MM.1S (cell line): ENCODE results near the gene MUTYH.

Source experiments
- DNase-seq: peaks from one replicate; pipeline ENCODE4 v3.0.0-alpha.2; 2015
- H2AFZ ChIP-seq: fragments of 300-600 bp; sonication (generic); 2 replicates; pipeline ENCODE4 v1.6.0; 2016; ENCODE audit warnings: antibody characterized with exemption, low read length
- H3F3A ChIP-seq: fragments of 300-600 bp; sonication (generic); 2 replicates; pipeline ENCODE4 v1.6.1; 2016; ENCODE audit warnings: mild to moderate bottlenecking, antibody characterized with exemption, low read length, moderate library complexity, mixed read lengths; ENCODE audit not compliant: insufficient read depth
- H3K27ac ChIP-seq: fragments of 300-600 bp; sonication (generic); 2 replicates; pipeline ENCODE4 v1.5.1; 2016; ENCODE audit warnings: mild to moderate bottlenecking, low read length
- H3K27me3 ChIP-seq: fragments of 300-600 bp; sonication (generic); replicated peaks from 2 replicates; pipeline ENCODE4 v1.6.0; 2016; ENCODE audit warnings: low read length; ENCODE audit not compliant: insufficient read depth
- H3K36me3 ChIP-seq: fragments of 300-600 bp; sonication (generic); replicated peaks from 2 replicates; pipeline ENCODE4 v1.6.1; 2016; ENCODE audit warnings: mild to moderate bottlenecking, low read length, mixed read lengths; ENCODE audit not compliant: insufficient read depth
- H3K4me1 ChIP-seq: fragments of 300-600 bp; sonication (generic); 2 replicates; pipeline ENCODE4 v1.6.1; 2016; ENCODE audit warnings: low read length, mixed read lengths
- H3K4me2 ChIP-seq: fragments of 300-600 bp; sonication (generic); 2 replicates; pipeline ENCODE4 v1.6.0; 2016; ENCODE audit warnings: low read depth, low read length
- H3K4me3 ChIP-seq: fragments of 300-600 bp; sonication (generic); 2 replicates; pipeline ENCODE4 v1.5.1; 2016; ENCODE audit warnings: low read length, mixed read lengths
- H3K79me2 ChIP-seq: fragments of 300-600 bp; sonication (generic); 2 replicates; pipeline ENCODE4 v1.6.1; 2016; ENCODE audit warnings: mixed run types, low read length, mixed read lengths
- H3K9ac ChIP-seq: fragments of 300-600 bp; sonication (generic); 2 replicates; pipeline ENCODE4 v1.6.1; 2016; ENCODE audit warnings: low read length, mixed read lengths
- H3K9me2 ChIP-seq: fragments of 300-600 bp; sonication (generic); replicated peaks from 2 replicates; pipeline ENCODE4 v1.6.1; 2016; ENCODE audit warnings: mild to moderate bottlenecking, low read length, mixed read lengths; ENCODE audit not compliant: insufficient read depth
- H3K9me3 ChIP-seq: fragments of 300-600 bp; sonication (generic); replicated peaks from 2 replicates; pipeline ENCODE4 v1.6.1; 2016; ENCODE audit warnings: mild to moderate bottlenecking, low read length, mixed read lengths; ENCODE audit not compliant: insufficient read depth
- H4K20me1 ChIP-seq: fragments of 300-600 bp; sonication (generic); 2 replicates; pipeline ENCODE4 v1.6.1; 2016; ENCODE audit warnings: mild to moderate bottlenecking, low read length, moderate library complexity, mixed read lengths; ENCODE audit not compliant: insufficient read depth
- EZH2 ChIP-seq: fragments of 300-600 bp; sonication (generic); optimal IDR thresholded peaks from 2 replicates; pipeline ENCODE3; 2017; ENCODE audit warnings: low read depth, mild to moderate bottlenecking, antibody characterized with exemption, low read length, mixed read lengths
- EZH2phosphoT487 ChIP-seq: fragments of 300-600 bp; sonication (generic); IDR thresholded peaks from 2 replicates; pipeline ENCODE4 v1.6.1; 2018; ENCODE audit warnings: antibody characterized with exemption, low read length
- TF ChIP-seq, protein P1 (sequence below): fragments of 300-600 bp; sonication (generic); IDR thresholded peaks from 2 replicates; pipeline ENCODE4 v1.5.1; 2016; ENCODE audit warnings: antibody characterized with exemption, low read length, mixed read lengths

The MUTYH gene

DNA sequence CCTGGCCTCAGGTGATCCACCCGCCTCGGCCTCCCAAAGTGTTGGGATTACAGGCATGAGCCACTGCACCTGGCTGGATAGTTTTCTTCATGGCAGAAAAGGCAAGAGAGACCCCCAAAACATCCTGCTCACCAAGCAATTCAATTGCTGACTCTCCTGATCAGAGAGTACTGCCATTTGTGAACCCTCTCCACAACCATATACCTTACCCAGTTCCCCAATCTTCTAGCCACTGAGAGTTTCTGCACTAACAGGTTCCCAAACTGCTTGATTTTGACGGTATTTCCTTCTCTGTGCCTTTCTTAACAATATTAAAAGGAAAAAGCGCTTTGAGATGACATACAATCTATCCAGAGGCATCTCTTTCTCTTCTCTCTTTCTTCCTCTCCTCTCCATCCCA lies 39.9 kb upstream of the MUTYH start:
- Histone ChIP-seq H3K9me3 (no peaks in the 10 kb centered on the region), H3K79me2 (no peaks in the 10 kb centered on the region), H3K9me2 (no peaks in the 10 kb centered on the region), H2AFZ (no peak overlapping the region), H3K27me3 (no peaks in the 10 kb centered on the region), H3K4me3 (no peak overlapping the region), H3K9ac (no peak overlapping the region), H3F3A (no peaks in the 10 kb centered on the region), H3K36me3 (no peaks in the 10 kb centered on the region), H3K4me1 (peaks cover 14% of the 10 kb centered on the region), H4K20me1 (no peaks in the 10 kb centered on the region), H3K4me2 (no peak overlapping the region), H3K27ac (no peak overlapping the region)
- no peak for DNase-seq
- TF ChIP-seq, protein P1, sequence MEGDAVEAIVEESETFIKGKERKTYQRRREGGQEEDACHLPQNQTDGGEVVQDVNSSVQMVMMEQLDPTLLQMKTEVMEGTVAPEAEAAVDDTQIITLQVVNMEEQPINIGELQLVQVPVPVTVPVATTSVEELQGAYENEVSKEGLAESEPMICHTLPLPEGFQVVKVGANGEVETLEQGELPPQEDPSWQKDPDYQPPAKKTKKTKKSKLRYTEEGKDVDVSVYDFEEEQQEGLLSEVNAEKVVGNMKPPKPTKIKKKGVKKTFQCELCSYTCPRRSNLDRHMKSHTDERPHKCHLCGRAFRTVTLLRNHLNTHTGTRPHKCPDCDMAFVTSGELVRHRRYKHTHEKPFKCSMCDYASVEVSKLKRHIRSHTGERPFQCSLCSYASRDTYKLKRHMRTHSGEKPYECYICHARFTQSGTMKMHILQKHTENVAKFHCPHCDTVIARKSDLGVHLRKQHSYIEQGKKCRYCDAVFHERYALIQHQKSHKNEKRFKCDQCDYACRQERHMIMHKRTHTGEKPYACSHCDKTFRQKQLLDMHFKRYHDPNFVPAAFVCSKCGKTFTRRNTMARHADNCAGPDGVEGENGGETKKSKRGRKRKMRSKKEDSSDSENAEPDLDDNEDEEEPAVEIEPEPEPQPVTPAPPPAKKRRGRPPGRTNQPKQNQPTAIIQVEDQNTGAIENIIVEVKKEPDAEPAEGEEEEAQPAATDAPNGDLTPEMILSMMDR, result no peak
- TF ChIP-seq EZH2 (no peak), EZH2phosphoT487 (no peak)

DNA sequence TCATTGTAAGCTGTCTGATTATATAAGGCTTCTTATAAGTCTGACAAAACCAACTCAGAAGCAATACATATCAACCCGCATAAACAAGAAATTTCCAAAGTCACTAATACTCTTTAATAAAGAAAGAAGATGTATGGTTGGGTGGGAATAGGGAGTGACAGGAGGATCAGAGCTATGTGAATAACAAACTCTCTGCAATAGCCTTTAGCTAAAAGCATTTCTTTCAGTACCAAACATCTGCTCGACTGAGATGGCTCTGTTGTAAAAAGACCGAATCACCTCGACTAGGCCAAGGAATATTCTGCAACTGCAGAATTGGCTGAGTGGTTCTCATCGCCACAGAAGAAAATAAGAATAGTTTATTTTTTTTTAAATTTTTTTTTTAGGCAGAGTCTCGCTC lies 39.3 kb upstream of the MUTYH start:
- TF ChIP-seq EZH2phosphoT487, result no peak
- TF ChIP-seq EZH2, result no peak
- TF ChIP-seq, protein P1, result no peak
- Histone ChIP-seq H3K9me3 (no peaks in the 10 kb centered on the region), H3K9me2 (no peaks in the 10 kb centered on the region), H3K4me2 (no peak overlapping the region), H3K4me3 (no peak overlapping the region), H3K27me3 (no peaks in the 10 kb centered on the region), H4K20me1 (no peaks in the 10 kb centered on the region), H2AFZ (no peak overlapping the region), H3K36me3 (no peaks in the 10 kb centered on the region), H3K27ac (no peak overlapping the region), H3K79me2 (no peaks in the 10 kb centered on the region), H3K4me1 (peaks cover 20% of the 10 kb centered on the region), H3K9ac (no peak overlapping the region), H3F3A (no peaks in the 10 kb centered on the region)
- no peak for DNase-seq

DNA sequence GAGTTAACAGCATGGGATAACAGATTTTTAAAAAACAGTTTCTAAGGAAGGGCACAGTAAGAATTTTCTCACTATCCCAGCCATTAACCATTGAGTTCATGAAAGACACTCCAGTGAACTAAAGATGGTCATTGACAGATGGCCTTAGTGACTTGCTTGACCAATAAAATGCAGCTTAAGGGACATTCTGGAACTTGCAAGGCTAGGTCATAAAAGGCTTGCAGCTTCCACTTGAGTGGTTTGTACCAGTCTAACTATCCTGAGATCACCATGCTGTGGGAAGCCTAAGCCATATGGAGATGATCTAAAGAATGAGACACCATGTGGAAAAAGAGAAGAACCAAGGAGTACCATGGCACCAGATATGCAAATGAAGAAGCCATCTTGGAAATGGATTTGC lies 37.9 kb upstream of the MUTYH start:
- TF ChIP-seq EZH2 (no peak), EZH2phosphoT487 (no peak)
- TF ChIP-seq, protein P1, result no peak

More for the DNA sequence above, 37.9 kb upstream of the MUTYH start:
- Histone ChIP-seq H3K27ac (no peak overlapping the region), H3K9ac (no peak overlapping the region), H3K79me2 (no peaks in the 10 kb centered on the region), H3K27me3 (no peaks in the 10 kb centered on the region), H3K9me2 (no peaks in the 10 kb centered on the region), H4K20me1 (no peaks in the 10 kb centered on the region), H3K4me2 (no peak overlapping the region), H3F3A (0 out of 2 replicates have a peak, but pooled peaks cover 3% of the 10 kb centered on the region), H3K9me3 (no peaks in the 10 kb centered on the region), H3K4me3 (no peak overlapping the region), H3K36me3 (no peaks in the 10 kb centered on the region), H2AFZ (no peak overlapping the region), H3K4me1 (peaks cover 31% of the 10 kb centered on the region)
- no peak for DNase-seq
